Endodermal cell (in vitro differentiated cells): ENCODE measurements around the gene SLC6A11. TPM values are rescaled to one million over a fixed set of nuclear protein-coding genes. Genes with fewer than 3 reads are reported as not detected.
A peak's percentile ranks its signal among the peaks of the same experiment; 100 is the strongest.

Experiments used
- DNase-seq: peaks from one replicate; pipeline ENCODE4 v3.0.0-alpha.2; 2017
- H3K27ac ChIP-seq: 2 replicates; pipeline ENCODE4 v1.5.1; 2013; ENCODE audit warnings: mild to moderate bottlenecking, low read depth, low read length, moderate library complexity
- H3K27me3 ChIP-seq: 2 replicates; pipeline ENCODE4 v1.6.1; 2013; ENCODE audit warnings: mild to moderate bottlenecking, low read length, moderate library complexity; ENCODE audit not compliant: insufficient read depth, control insufficient read depth, poor library complexity, severe bottlenecking
- H3K36me3 ChIP-seq: 2 replicates; pipeline ENCODE4 v1.7.0; 2013; ENCODE audit warnings: mild to moderate bottlenecking, low read length, moderate library complexity; ENCODE audit not compliant: control insufficient read depth, insufficient read depth
- H3K4me1 ChIP-seq: one replicate; pipeline ENCODE4 v1.7.0; 2013; ENCODE audit warnings: low read length; ENCODE audit not compliant: control insufficient read depth, insufficient read depth
- H3K4me3 ChIP-seq: 2 replicates; pipeline ENCODE4 v1.5.1; 2013; ENCODE audit warnings: mild to moderate bottlenecking, low read length, moderate library complexity
- H3K9ac ChIP-seq: 2 replicates; pipeline ENCODE4 v1.6.1; 2013; ENCODE audit warnings: mild to moderate bottlenecking, low read length, moderate library complexity; ENCODE audit not compliant: poor library complexity, severe bottlenecking; ENCODE audit errors: extremely low read depth
- H3K9me3 ChIP-seq: 2 replicates; pipeline ENCODE4 v1.6.1; 2013; ENCODE audit warnings: mild to moderate bottlenecking, low read length, moderate library complexity; ENCODE audit not compliant: control insufficient read depth
- H3K27ac Mint-ChIP-seq: 2 replicates; pipeline ENCODE4 v1.8.0; 2020; ENCODE audit warnings: mixed read lengths
- H3K27me3 Mint-ChIP-seq: 2 replicates; pipeline ENCODE4 v1.8.0; 2021; ENCODE audit warnings: mild to moderate bottlenecking, mixed read lengths; ENCODE audit not compliant: insufficient read depth
- H3K36me3 Mint-ChIP-seq: 2 replicates; pipeline ENCODE4 v1.8.0; 2020; ENCODE audit warnings: low read depth, mixed read lengths
- H3K4me1 Mint-ChIP-seq: 2 replicates; pipeline ENCODE4 v1.8.0; 2020; ENCODE audit warnings: mixed read lengths
- H3K4me3 Mint-ChIP-seq: 2 replicates; pipeline ENCODE4 v1.8.0; 2020; ENCODE audit warnings: mild to moderate bottlenecking, moderate library complexity, mixed read lengths
- H3K9me3 Mint-ChIP-seq: 2 replicates; pipeline ENCODE4 v1.8.0; 2020; ENCODE audit warnings: mild to moderate bottlenecking, mixed read lengths
- WGBS, 2 experiments: methylation state at CpG; one replicate each; pipeline versions ENCODE4 v1.1.5 to v1.1.7; 2013; ENCODE audit warnings: missing lambda C conversion rate in 2 of 2, mixed read lengths in 1 of 2; ENCODE audit not compliant: insufficient coverage in 1 of 2, insufficient read length in 1 of 2; 5-methylcytosine and 5-hydroxymethylcytosine counted together
- total RNA-seq, 2 donors: library from RNA; stranded (reverse); fragmentation: NEBNext Ultra II Directional in 1 of 2; extraction: Animal tissue kit (Norgen Biotek cat#: 25700) in 1 of 2; gene quantifications; 2 replicates in 1 of 2; 3 replicates in 1 of 2; pipeline ENCODE4 v1.2.1, GENCODE V29; 2021
- TF ChIP-seq, protein P1 (sequence below): fragments of 200-600 bp; sonication (generic); conservative IDR thresholded peaks from 2 replicates; pipeline ENCODE4 v1.5.0; 2021; ENCODE audit warnings: antibody characterized with exemption, mild to moderate bottlenecking

Gene SLC6A11
- total RNA-seq, 2 donors from 2014 or later, result 0.27 to 0.73 TPM

- Histone ChIP-seq H3K4me3 (no peak overlapping the region), H3K36me3 (no peaks in the 10 kb centered on the region), H3K9me3 (no peaks in the 10 kb centered on the region), H3K4me1 (no peaks in the 10 kb centered on the region), H3K27me3 (peaks cover 52% of the 10 kb centered on the region), H3K27ac (no peak overlapping the region), H3K9ac (no peak overlapping the region)
- WGBS, 2 experiments, result no CpG with 5 or more reads among the region's 1 CpG
- DNase-seq, result no peak
- Mint-ChIP-seq H3K4me3 (no peak overlapping the region), H3K27me3 (peaks cover 66% of the 10 kb centered on the region), H3K36me3 (no peaks in the 10 kb centered on the region), H3K9me3 (no peaks in the 10 kb centered on the region), H3K27ac (no peak overlapping the region), H3K4me1 (no peaks in the 10 kb centered on the region)
- TF ChIP-seq, protein P1, sequence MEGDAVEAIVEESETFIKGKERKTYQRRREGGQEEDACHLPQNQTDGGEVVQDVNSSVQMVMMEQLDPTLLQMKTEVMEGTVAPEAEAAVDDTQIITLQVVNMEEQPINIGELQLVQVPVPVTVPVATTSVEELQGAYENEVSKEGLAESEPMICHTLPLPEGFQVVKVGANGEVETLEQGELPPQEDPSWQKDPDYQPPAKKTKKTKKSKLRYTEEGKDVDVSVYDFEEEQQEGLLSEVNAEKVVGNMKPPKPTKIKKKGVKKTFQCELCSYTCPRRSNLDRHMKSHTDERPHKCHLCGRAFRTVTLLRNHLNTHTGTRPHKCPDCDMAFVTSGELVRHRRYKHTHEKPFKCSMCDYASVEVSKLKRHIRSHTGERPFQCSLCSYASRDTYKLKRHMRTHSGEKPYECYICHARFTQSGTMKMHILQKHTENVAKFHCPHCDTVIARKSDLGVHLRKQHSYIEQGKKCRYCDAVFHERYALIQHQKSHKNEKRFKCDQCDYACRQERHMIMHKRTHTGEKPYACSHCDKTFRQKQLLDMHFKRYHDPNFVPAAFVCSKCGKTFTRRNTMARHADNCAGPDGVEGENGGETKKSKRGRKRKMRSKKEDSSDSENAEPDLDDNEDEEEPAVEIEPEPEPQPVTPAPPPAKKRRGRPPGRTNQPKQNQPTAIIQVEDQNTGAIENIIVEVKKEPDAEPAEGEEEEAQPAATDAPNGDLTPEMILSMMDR, result no peak
Observed at GRCh38 chr3:10813425-10813824, 2.6 kb upstream of the SLC6A11 start.

DNA sequence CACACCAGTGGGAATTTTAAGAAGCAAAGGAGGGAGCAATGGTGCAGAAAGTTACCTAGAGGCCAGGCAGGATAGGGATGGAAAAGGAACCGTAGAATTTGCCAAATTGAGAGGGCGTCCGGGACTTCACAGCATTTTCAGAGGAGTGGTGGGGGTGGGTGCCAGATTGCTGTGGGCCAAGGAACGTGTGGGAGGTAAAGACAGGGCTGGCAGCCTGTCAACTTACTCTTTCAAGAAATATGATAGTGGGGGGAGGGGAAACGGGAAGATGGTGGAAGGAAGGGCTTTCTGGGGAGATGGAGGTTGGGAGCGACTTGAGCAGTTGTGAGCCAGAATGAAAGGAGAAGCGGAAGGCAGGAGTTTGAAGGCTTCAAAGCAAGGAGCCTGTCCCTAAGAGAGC is 1.4 kb upstream of the SLC6A11 start:
- H3K4me1 Mint-ChIP-seq, result no peaks in the 10 kb centered on the region
- H3K9ac ChIP-seq, result no peak overlapping the region
- DNase-seq, result no peak
- H3K36me3 Mint-ChIP-seq, result no peaks in the 10 kb centered on the region
- H3K9me3 ChIP-seq, result no peaks in the 10 kb centered on the region
- H3K27ac ChIP-seq, result no peak overlapping the region
- 84 to 89% methylated on average over 7 of the region's 7 CpGs for WGBS, 2 experiments
- H3K4me1 ChIP-seq, result no peaks in the 10 kb centered on the region
- H3K9me3 Mint-ChIP-seq, result no peaks in the 10 kb centered on the region
- TF ChIP-seq, protein P1, result no peak
- H3K4me3 Mint-ChIP-seq, result no peak overlapping the region
- H3K4me3 ChIP-seq, result no peak overlapping the region
- H3K27me3 Mint-ChIP-seq, result peaks cover 76% of the 10 kb centered on the region
- no peak overlapping the region for H3K27ac Mint-ChIP-seq
- H3K27me3 ChIP-seq, result peaks cover 57% of the 10 kb centered on the region
- H3K36me3 ChIP-seq, result no peaks in the 10 kb centered on the region

DNA sequence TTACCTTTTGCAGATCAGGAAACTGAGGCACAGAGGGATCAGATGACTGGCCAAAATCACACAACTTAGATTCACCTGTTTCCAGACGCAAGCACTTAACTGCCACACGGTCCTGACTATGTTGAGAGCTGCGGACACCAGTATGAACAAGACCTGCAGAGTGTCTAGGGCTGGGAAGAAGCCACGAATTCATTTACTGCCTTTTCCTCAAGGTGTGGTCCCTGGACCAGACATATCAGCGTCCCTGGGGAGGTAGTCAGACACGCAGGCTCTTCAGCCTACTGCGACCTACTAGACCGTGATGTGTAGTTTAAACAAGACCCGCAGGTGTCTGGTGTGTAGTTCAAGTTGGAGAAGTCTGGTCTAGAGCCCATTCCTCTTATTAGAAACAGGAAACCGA is 541 bp upstream of the SLC6A11 start:
- Histone ChIP-seq H3K4me1 (no peaks in the 10 kb centered on the region), H3K36me3 (no peaks in the 10 kb centered on the region), H3K27ac (no peak overlapping the region), H3K4me3 (no peak overlapping the region), H3K9me3 (no peaks in the 10 kb centered on the region), H3K27me3 (peaks cover 58% of the 10 kb centered on the region), H3K9ac (no peak overlapping the region)
- Mint-ChIP-seq H3K27ac (no peak overlapping the region), H3K36me3 (no peaks in the 10 kb centered on the region), H3K4me1 (no peaks in the 10 kb centered on the region), H3K4me3 (peak overlapping the region; percentile 47), H3K9me3 (no peaks in the 10 kb centered on the region), H3K27me3 (peaks cover 75% of the 10 kb centered on the region)
- WGBS, 2 experiments, result 86 to 94% methylated on average over 9 to 10 of the region's 10 CpGs
- TF ChIP-seq, protein P1, result no peak
- no peak for DNase-seq
